HG03378 (cell line): Measurements from ENCODE around the gene EFNB3.

Experiments
- ATAC-seq: cut with Tn5 transposase; IDR thresholded peaks from one replicate; pipeline ENCODE4 v1.9.1; 2021; ENCODE audit warnings: mild to moderate bottlenecking, moderate library complexity; ENCODE audit not compliant: unreplicated experiment

The EFNB3 gene, protein sequence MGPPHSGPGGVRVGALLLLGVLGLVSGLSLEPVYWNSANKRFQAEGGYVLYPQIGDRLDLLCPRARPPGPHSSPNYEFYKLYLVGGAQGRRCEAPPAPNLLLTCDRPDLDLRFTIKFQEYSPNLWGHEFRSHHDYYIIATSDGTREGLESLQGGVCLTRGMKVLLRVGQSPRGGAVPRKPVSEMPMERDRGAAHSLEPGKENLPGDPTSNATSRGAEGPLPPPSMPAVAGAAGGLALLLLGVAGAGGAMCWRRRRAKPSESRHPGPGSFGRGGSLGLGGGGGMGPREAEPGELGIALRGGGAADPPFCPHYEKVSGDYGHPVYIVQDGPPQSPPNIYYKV

DNA sequence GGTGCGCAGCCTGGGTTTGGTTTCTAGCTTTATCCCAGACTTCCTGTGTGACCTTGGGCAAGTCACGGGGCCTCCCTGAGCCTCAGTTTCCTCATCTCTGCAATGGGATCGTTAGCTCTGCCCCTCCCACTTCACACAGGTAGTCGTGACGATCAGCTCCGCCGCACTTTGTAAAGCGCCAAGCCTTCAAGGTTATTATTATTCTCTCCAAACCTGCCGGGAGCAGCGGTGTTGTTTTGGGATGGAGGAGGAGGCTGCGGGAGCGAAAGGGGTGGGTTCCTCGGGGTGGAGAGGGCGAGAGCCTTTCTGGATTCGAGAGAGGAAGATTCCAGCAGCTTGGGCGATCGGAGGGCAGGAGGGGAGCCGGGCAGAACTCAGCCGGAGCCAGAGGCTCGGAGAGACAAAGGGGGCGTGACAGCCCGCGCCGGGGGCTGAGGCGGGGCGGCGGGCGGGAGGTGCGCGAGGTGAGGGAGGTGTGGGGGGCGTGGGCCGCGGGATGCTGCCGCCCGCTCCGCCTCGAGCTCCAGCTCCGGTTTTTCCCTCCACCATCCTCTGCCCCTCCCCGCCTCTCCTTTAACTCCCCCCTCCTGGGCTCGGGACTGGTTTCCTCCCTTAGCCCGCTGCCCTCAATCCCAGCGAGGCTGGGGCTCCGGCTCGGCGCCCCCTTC, at the start of gene EFNB3:
Gene EFNB3, plus strand, starts transcription at position 602 of the 668 bp plus-strand sequence. CDS start 397 bp downstream, outside the sequence.
- ATAC-seq: no peak

DNA sequence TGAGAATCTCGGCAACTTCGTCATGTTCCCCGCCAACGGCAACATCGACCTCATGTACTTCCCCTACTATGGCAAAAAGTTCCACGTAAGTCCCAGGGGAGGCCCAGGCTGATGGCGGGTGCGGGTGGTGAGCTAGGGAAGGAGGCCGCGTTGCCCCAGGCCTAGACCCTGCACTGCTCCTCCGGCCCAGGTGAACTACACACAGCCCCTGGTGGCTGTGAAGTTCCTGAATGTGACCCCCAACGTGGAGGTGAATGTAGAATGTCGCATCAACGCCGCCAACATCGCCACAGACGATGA, 49.5 kb upstream of the EFNB3 start:
- ATAC-seq: no peak

DNA sequence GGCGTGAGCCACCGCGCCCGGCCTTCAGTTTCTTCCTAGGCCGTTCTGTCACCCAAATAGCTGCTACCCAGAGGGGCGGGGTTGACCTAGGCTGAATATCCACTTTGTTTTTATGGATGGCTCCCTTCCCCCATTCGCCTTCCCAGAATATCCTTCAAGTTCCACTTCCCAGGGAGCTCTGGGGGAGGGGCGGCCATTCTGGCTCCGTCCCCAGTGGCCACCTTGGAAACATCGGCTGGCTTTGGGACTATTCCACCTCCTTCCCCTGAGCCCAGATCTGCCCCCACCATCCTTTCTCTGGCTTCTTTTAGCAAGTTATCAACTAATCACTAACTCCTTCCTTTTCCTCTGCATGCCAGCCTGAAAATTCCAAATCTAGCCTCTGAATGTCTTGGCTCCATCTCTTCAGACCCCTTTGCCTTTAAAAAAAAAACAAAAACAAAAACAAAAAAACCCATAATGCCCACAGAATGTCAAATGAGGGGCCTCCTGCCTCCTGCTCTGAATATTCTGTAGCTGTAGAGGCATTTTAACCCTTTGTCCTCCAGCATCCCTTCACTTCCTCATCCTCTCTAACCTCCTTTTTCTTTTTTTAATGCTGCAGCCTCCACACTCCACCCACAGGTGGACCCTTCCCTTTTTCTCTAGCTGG, 47.9 kb upstream of the EFNB3 start:
- no peak for ATAC-seq

DNA sequence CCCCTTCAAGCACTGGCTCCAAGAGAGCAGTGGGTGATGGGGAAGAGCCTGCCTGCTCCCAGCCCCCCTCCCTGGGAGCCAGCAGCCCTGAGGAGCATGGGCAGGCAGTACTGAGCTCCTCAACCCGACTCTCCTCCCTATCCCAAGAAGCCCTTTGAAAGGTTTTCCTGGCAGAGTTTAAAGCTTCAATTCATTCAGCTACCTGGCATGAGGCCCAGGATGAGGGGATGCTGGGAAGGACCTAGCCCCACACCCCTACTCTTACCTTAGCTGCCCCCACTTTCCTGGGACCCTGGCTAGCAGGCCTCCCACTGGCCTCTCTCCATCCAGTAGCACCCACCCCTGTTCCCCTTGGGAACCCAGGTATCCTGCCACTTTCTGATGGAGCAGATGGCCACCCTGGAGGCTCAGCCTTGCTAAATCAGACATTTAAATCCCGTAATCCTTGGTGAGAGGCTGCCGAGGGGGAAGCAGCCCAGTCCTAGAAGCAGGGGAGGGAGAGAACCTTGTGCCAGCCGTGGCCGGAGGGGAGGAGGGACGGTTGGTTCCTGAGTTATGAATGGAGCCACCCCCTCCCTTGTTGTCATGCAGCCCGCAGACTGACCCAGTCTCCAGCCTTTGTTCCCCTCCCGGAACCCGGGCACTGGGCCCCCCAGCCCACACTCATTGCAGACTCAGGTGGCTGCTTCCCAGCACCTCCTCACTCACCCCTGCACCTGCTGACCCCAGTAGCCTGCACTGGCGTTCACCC, 37.2 kb upstream of the EFNB3 start:
- no peak for ATAC-seq

DNA sequence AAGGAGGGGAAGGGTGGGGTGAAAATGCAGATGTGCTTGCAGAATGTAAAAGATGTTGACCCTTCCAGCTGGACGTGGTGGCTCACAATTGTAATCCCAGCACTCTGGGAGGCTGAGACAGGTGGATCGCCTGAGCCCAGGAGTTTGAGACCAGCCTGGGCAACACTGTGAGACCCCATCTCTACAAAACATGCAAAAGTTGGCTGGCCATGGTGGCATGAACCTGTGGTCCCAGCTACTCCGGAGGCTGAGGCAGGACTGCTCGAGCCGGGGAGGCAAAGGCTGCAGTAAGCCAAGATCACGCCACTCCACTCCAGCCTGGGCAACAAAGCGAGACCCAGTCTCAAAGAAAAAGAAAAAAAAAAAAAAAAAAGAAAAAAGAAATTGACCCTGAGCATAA, 36.5 kb upstream of the EFNB3 start:
- ATAC-seq: no peak

DNA sequence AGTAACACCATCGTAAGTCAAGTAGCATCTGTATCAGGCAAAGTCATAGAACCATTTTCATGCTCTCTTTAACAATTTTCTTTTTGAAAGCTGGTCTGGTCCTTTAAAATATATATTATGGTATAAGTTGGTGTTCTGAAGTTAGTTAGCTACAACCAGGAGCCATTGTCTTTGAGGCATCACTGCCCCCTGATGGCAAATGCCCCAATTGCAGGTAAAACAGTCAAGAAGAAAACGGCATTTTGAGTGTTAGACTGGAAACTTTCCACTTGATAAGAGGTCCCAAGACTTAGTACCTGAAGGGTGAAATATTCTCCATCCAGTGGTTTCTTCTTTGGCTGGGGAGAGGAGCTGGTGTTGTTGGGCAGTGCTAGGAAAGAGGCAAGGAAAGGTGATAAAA, 31.8 kb upstream of the EFNB3 start:
- no peak for ATAC-seq

DNA sequence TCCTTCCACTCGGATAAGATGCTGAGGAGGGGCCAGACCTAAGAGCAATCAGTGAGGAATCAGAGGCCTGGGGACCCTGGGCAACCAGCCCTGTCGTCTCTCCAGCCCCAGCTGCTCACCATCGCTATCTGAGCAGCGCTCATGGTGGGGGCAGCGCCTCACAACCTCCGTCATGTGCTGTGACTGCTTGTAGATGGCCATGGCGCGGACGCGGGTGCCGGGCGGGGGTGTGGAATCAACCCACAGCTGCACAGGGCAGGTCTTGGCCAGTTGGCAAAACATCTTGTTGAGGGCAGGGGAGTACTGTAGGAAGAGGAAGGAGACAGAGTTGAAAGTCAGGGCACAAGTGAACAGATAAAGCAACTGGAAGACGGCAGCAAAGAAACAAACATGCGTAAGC, 30.1 kb upstream of the EFNB3 start:
- no peak for ATAC-seq

DNA sequence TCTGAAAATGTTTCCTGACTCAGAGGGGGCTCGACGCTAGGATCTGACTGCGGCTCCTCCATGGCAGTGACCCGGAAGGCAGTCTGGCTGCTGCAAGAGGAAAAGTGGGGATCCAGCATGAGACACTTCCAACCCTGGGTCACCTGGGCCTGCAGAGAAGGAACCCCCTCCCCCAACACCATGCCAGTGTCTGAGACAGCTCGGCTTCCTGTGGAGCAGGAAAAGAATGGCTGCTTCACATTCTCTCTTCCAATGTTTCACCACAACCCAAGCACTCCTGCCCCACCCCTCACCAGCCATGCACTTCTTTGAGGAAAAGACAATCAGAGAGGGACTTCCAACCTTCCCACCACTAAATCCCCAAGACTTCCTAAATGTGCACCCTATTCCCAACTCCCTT, 28.5 kb upstream of the EFNB3 start:
- ATAC-seq: no peak

DNA sequence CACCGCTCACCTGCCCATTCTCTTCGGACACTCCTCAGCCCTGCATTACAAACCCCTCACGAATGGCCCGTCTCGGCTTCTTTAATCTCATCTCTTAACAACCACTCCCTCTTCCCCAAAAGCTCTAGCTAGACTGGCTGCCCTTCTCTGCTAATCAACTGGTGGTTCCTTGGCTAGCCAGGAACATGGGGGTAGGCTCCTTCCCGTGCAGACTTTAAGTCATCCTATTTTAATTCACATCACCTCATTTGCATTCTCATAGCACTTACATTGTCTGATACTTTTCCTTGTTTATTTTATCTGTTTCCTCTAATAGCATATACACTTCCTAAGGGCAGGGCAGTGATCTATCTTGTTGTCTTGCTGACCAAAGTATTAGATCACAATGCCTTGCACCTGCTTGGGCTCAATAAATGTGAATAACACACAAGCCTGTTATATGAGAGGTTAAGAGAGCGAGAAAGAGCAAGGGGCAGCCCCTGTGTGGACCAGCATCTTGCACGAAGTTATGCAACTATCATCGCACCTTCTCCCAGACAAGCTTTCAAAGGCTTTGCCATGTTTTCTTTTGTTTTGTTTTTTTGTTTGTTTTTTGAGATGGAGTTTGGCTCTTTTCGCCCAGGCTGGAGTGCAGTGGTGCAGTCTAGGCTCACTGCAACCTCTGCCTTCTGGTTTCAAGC, 27.5 kb upstream of the EFNB3 start:
- no peak for ATAC-seq

DNA sequence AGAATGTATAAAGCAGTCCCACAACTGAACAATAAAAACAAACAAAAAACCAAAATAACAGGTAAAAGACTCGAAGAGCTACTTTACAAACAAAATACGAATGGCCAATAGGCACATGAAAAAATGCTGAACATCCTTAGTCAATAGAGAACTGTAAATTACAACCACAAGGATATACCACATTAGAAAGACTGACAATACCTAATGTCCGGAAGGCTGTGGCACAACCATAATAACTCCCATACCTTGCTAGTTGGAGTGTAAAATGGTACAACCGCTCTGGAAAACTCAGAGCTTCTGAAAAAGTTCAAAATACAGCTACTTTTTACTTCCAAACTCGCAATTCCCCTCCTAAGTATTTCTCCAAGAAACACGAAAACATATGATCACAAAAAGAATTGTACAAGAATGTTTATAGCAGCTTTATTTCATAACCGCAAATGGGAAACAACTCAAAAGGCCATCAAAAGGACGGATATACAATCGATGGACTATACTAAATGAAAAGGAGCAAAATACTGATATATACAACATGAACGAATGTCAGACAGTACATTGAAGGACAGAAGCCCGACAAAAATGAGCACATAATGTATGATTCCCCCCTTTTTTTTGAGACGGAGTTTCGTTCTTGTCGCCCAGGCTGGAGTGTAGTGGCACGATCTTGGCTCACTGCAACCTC, 20.0 kb upstream of the EFNB3 start:
- no peak for ATAC-seq

DNA sequence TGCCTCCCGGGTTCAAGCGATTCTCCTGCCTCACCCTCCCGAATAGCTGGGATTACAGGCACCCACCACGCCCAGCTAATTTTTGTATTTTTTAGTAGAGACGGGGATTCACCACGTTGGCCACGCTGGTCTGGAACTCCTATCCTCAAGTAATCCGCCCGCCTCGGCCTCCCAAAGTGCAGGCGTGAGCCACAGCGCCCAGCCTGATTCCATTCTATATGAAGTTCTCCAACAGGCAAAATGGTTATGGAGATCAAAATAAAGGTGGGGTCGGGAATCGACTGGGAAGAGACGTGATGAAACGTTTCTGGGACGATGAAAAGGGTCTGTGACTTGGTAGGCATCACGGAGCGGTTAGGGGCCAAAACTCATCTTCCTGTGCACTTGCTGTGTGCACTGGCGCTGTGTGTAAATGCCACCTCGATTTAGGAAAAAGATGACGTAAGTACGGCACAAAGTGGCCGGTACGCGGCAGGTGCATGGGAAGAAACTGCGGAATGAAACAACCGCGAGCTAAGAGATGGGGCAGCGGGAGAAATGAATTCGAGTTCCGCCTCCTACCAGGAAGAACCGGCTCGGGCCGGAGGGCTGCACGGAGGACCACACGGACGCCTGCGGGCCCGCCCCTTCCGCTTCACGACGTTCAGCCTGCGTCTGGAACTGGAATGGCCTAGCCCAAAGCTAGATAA, 19.3 kb upstream of the EFNB3 start:
- peak; percentile 45 for ATAC-seq

DNA sequence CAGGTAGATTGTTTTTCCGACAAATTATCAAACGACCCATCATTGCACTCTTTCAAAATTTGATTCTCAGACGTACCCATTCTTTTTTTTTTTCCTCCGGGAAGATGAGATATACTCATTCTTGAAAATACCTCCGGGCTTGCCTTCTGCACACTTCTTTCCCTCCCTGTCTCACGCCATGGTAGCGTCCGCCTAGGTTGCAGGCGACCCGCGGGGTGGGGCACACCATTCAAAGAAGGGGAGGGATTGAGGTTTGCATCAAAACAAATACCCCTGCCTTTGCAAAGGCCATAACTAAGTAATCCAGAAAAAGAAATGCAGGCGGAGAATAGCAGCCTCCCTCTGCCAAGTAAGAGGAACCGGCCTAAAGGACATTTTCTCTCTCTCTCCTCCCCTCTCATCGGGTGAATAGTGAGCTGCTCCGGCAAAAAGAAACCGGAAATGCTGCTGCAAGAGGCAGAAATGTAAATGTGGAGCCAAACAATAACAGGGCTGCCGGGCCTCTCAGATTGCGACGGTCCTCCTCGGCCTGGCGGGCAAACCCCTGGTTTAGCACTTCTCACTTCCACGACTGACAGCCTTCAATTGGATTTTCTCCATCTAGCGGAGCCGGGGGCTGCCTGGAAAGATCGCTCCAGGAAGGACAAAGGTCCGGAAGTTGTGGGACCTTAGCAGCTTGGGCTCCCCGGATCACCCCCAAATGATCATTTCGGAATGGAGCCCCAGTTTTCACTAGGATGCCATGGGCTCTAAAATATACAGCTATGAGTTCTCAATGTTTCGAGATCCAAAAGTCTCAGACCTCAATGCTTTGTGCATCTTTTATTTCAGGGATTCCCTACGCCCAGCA, 18.6 kb upstream of the EFNB3 start:
- peak; percentile 46 for ATAC-seq

DNA sequence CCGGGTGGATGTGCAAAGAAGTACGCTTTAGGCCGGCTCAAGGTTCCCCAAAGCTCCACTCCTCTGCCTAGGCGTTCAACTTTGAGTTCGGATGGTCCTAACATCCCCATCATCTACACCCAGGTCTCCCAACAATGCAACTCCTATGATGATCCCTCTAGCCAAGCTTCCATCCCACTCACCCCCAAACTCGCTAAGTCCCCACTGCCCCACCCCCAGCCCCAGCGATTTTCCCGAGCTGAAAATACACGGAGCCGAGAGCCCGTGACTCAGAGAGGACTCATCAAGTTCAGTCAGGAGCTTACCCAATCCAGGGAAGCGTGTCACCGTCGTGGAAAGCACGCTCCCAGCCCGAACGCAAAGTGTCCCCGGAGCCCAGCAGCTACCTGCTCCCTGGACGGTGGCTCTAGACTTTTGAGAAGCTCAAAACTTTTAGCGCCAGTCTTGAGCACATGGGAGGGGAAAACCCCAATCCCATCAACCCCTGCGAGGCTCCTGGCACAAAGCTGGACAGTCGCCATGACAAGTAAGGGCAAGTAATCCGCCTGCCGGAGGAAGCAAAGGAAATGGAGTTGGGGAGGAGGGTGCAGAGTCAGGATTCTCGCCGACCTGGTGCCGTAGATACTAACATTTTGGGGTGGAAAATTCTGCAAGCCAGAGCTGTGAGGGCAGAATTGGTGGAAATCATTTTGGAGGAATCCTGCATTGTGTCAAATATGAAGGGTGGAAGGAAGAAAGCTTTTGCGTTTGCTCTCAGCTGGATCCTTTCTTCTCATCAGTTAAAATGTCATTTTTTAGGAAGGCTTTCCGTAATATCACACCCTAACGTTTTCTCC, 17.7 kb upstream of the EFNB3 start, which contains the start of gene TP53:
Gene TP53, minus strand, starts transcription at position 419 of the 836 bp plus-strand sequence. CDS start 10,896 bp downstream, outside the sequence.
- no peak for ATAC-seq

DNA sequence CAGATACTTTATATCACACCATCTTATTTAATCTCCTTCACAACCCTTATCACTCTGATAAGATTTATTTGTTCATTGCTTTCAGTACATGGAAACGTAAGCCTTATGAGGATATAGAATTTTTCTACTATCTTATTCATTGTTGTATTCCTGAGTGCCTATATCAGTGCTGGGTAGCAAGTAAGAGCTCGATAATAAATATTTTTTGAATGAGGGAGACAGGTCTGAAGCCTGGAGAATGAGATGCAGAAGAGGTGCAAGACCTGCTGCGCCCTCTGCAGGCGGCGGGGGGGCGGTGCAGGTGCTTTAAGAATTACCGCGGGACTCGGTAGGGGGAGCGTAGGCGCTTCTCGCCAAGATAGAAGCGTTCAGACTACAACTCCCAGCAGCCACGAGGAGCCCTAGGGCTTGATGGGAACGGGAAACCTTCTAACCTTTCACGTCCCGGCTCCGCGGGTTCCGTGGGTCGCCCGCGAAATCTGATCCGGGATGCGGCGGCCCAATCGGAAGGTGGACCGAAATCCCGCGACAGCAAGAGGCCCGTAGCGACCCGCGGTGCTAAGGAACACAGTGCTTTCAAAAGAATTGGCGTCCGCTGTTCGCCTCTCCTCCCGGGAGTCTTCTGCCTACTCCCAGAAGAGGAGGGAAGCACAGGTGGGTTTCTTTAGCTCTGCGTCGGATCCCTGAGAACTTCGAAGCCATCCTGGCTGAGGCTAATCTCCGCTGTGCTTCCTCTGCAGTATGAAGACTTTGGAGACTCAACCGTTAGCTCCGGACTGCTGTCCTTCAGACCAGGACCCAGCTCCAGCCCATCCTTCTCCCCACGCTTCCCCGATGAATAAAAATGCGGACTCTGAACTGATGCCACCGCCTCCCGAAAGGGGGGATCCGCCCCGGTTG, 16.8 kb upstream of the EFNB3 start, which contains the start of gene WRAP53:
Gene WRAP53, plus strand, starts transcription at position 570 of the 900 bp plus-strand sequence. Its CDS starts 172 bp downstream, at position 742.
- peak; percentile 60 for ATAC-seq

DNA sequence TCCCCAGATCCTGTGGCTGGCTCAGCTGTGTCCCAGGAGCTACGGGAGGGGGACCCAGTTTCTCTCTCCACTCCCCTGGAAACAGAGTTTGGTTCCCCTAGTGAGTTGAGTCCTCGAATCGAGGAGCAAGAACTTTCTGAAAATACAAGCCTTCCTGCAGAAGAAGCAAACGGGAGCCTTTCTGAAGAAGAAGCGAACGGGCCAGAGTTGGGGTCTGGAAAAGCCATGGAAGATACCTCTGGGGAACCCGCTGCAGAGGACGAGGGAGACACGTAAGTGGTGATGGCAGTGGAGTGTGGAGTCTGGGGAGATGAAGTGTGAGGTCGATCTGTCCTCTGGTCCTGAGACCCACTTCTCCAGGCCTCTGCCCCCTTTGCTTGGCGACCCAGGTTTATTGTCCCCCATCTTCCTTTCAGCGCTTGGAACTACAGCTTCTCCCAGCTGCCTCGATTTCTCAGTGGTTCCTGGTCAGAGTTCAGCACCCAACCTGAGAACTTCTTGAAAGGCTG, 16.1 kb upstream of the EFNB3 start:
- no peak for ATAC-seq

DNA sequence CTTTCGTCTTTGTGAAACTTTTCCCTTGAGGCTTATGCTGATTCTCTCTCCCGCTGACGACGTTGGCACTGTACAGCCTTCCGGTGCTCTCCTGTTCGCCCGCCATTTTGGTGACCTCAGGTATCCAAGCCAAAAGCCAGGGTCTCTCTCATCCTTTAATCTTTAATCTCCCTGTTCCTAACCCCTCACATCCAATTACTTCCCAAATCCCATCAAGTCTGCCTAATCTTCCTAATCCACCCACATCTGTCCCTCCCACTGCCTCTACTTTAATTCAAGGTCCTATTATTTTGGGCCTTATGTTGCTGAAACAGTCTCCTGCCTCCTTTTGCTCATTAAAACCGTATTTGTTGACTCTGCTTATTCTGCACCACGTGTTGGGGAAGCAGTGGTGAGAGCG, 9.4 kb upstream of the EFNB3 start:
- no peak for ATAC-seq
